Mesodermal cell (in vitro differentiated cells): ENCODE measurements around the gene PLPPR2.

ENCODE experiments used
- H3K27ac ChIP-seq: 2 replicates; pipeline ENCODE4 v1.7.0; 2013; ENCODE audit warnings: mild to moderate bottlenecking, low read depth, low read length, moderate library complexity; ENCODE audit not compliant: severe bottlenecking
- H3K36me3 ChIP-seq: 2 replicates; pipeline ENCODE4 v1.7.1; 2013; ENCODE audit warnings: mild to moderate bottlenecking, low read length, moderate library complexity; ENCODE audit not compliant: control insufficient read depth, insufficient read depth
- H3K4me1 ChIP-seq: one replicate; pipeline ENCODE4 v1.7.1; 2013; ENCODE audit warnings: mild to moderate bottlenecking, low read length; ENCODE audit not compliant: insufficient read depth, control insufficient read depth, poor library complexity, severe bottlenecking
- H3K4me3 ChIP-seq: 2 replicates; pipeline ENCODE4 v1.7.0; 2013; ENCODE audit warnings: low read length, control low read depth, mild to moderate bottlenecking; ENCODE audit not compliant: insufficient read depth, poor library complexity, severe bottlenecking; ENCODE audit errors: extremely low read depth
- H3K9me3 ChIP-seq: 2 replicates; pipeline ENCODE4 v1.7.1; 2013; ENCODE audit warnings: mild to moderate bottlenecking, low read length, moderate library complexity; ENCODE audit not compliant: control insufficient read depth
- WGBS, 2 experiments: methylation state at CpG; one replicate each; pipeline ENCODE4 v1.1.5; 2013; ENCODE audit warnings: missing lambda C conversion rate in 2 of 2; ENCODE audit not compliant: insufficient coverage in 2 of 2; 5-methylcytosine and 5-hydroxymethylcytosine counted together

Gene PLPPR2

GRCh38 chr19:11361037-11361770 is 6.0 kb downstream of the PLPPR2 start:
- peaks cover 2% of the 10 kb centered on the region for H3K36me3 ChIP-seq
- WGBS, 2 experiments, result 46 to 47% methylated on average over 40 to 43 of the region's 43 CpGs
- no peak overlapping the region for H3K27ac ChIP-seq

DNA sequence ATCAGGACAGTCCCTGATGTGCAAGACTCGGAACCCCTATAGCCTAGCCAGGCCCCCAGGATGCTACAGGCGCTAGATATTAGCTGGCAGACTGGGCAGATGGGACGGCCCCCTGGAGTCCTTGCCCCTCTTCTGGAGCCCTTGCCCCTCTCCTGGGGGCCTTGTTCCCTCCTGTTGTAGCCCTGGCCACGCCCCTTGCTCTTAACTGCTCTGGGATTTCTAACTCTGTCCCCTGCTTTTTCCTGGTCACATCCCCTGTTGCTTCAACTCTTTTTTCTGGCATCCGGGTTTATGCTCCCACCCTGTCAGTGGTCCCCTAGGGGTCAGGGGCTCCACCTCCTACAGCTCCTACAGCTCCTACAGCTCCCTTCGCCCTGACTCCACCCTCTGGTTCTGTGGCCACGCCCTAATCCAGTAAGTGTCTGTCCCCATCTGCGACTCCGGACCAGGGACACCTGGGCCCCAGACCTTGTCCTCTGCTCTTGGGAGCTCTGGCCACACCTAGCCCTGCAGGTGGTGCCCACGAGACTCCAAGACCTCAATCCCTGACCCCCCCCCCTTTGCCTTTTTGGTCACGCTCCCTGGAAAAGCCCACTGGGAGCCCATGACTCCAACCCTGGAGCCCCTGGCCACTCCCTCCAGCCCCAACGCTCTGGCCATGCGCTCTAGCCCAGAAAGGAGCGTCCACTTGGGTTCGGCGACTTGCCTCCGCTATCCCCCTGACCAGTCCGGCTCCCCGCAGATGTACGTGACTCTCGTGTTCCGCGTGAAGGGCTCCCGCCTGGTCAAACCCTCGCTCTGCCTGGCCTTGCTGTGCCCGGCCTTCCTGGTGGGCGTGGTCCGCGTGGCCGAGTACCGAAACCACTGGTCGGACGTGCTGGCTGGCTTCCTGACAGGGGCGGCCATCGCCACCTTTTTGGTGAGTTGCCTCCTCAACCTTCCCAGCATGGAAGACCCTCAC is 6.8 kb downstream of the PLPPR2 start:
- H3K36me3 ChIP-seq, result peaks cover 2% of the 10 kb centered on the region
- 85 to 91% methylated on average over 24 to 34 of the region's 35 CpGs for WGBS, 2 experiments
- H3K4me1 ChIP-seq, result no peaks in the 10 kb centered on the region
- no peaks in the 10 kb centered on the region for H3K9me3 ChIP-seq
- no peak overlapping the region for H3K27ac ChIP-seq
- no peak overlapping the region for H3K4me3 ChIP-seq

More at GRCh38 chr19:11361037-11361770, 6.0 kb downstream of the PLPPR2 start:
- no peaks in the 10 kb centered on the region for H3K9me3 ChIP-seq
- no peak overlapping the region for H3K4me3 ChIP-seq
- no peaks in the 10 kb centered on the region for H3K4me1 ChIP-seq

DNA sequence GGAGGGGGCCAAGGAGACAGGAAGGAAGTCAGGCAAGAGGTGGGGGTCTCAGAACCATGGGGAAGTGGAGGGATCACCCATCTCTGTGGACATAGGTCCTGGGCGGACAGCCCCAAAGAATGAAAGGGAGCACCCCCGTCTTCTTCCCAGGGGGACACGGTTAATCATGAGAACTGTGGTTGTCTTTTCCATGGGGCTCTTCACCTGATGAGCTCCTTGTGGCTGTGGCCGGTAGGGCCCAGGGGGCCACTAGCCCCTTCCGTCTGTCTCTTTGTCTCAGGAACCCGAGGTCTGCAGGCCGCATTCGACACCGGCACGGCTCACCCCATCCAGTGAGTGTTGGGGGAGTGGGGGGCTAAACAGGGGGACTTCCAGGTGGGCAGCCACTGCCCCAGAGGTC is 8.6 kb downstream of the PLPPR2 start:
- WGBS, 2 experiments, result 88 to 98% methylated on average over 6 to 9 of the region's 10 CpGs
- Histone ChIP-seq H3K36me3 (peaks cover 2% of the 10 kb centered on the region), H3K4me3 (no peak overlapping the region), H3K4me1 (no peaks in the 10 kb centered on the region), H3K9me3 (no peaks in the 10 kb centered on the region), H3K27ac (no peak overlapping the region)

DNA sequence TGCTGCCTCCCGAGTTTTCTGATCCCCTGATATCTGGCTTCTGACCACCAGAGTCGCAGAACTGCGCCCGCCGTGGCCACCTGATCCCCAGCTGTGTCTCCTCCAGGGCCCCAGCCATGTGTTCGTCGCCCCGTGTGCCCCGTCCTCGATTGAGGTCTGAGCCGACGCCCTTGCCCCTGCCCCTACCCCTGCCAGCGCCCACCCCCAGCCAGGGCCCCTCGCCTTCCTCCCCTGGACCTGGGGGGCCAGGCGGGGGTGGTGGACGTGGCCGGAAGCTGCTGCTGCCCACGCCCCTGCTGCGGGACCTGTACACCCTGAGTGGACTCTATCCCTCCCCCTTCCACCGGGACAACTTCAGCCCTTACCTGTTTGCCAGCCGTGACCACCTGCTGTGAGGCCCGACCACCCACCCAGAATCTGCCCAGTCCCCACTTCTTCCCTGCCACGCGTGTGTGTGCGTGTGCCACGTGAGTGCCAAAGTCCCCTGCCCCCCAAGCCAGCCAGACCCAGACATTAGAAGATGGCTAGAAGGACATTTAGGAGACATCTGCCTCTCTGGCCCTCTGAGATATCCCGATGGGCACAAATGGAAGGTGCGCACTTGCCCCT is 9.2 kb downstream of the PLPPR2 start:
- WGBS, 2 experiments, result 92 to 93% methylated on average over 21 to 25 of the region's 28 CpGs

GRCh38 chr19:11364935-11365334 is 9.7 kb downstream of the PLPPR2 start:
- Histone ChIP-seq H3K36me3 (peaks cover 2% of the 10 kb centered on the region), H3K27ac (no peak overlapping the region), H3K4me3 (no peak overlapping the region), H3K9me3 (no peaks in the 10 kb centered on the region), H3K4me1 (no peaks in the 10 kb centered on the region)
- WGBS, 2 experiments, result 90 to 100% methylated on average over 1 to 4 of the region's 5 CpGs

More for the DNA sequence above, 9.2 kb downstream of the PLPPR2 start:
- H3K36me3 ChIP-seq, result peaks cover 2% of the 10 kb centered on the region
- no peak overlapping the region for H3K27ac ChIP-seq
- no peaks in the 10 kb centered on the region for H3K9me3 ChIP-seq
- H3K4me1 ChIP-seq, result no peaks in the 10 kb centered on the region
- no peak overlapping the region for H3K4me3 ChIP-seq

- no peak overlapping the region for H3K27ac ChIP-seq
- 80 to 94% methylated on average over 1 to 2 of the region's 7 CpGs for WGBS, 2 experiments
- no peaks in the 10 kb centered on the region for H3K4me1 ChIP-seq
- peaks cover 2% of the 10 kb centered on the region for H3K36me3 ChIP-seq
- no peaks in the 10 kb centered on the region for H3K9me3 ChIP-seq
- H3K4me3 ChIP-seq, result no peak overlapping the region
Measured at GRCh38 chr19:11365557-11366117, 10.4 kb downstream of the PLPPR2 start.

GRCh38 chr19:11367528-11367927 is 12.3 kb downstream of the PLPPR2 start:
- WGBS, 2 experiments, result 71% methylated on average over 1 of the region's 2 CpGs; no CpG with 5 or more reads in 1 of the 2 experiments
- H3K4me3 ChIP-seq, result no peak overlapping the region

DNA sequence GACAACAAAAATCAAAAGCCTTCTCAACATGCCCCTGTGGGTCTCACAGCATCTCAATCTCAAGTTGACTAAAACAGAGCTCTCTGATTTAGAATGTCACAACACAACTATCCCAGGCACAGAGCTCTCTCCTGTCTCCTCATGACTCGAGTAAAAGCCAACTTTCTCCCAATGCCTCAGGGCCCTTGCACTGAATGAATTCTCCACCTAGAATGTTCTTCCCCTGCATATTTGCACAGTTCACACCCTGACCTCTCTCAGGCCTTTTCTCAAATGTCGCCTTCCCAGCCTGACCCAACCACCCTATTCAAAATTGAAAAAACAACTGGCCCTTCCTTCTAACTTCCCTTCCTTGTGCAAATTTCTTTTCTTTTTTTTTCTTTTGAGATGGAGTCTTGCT is 15.5 kb downstream of the PLPPR2 start:
- peaks cover under 1% of the 10 kb centered on the region for H3K36me3 ChIP-seq
- WGBS, 2 experiments, result 89 to 95% methylated on average over 2 of the region's 2 CpGs

More at GRCh38 chr19:11367528-11367927, 12.3 kb downstream of the PLPPR2 start:
- Histone ChIP-seq H3K4me1 (no peaks in the 10 kb centered on the region), H3K27ac (no peak overlapping the region), H3K36me3 (peaks cover 2% of the 10 kb centered on the region), H3K9me3 (no peaks in the 10 kb centered on the region)

GRCh38 chr19:11373166-11373884 is 18.1 kb downstream of the PLPPR2 start:
- Histone ChIP-seq H3K36me3 (peaks cover 17% of the 10 kb centered on the region), H3K9me3 (no peaks in the 10 kb centered on the region), H3K27ac (peak overlapping the region; percentile 79), H3K4me1 (peaks cover 17% of the 10 kb centered on the region), H3K4me3 (no peak overlapping the region)
- WGBS, 2 experiments, result 54 to 78% methylated on average over 5 to 9 of the region's 10 CpGs

More for the DNA sequence above, 15.5 kb downstream of the PLPPR2 start:
- Histone ChIP-seq H3K4me3 (no peak overlapping the region), H3K4me1 (peaks cover 10% of the 10 kb centered on the region), H3K27ac (no peak overlapping the region), H3K9me3 (no peaks in the 10 kb centered on the region)
